B cell (primary cell): ENCODE measurements around the gene DPP4. TPM values are rescaled to one million over a fixed set of nuclear protein-coding genes. Genes with fewer than 3 reads are reported as not detected.

ENCODE experiments used
- ATAC-seq: fragments of 200-7000 bp; cut with Tn5 transposase; one replicate; pipeline ENCODE4 v1.10.0; 2021; ENCODE audit warnings: low read depth, mild to moderate bottlenecking, moderate number of reproducible peaks, moderate library complexity
- CTCF ChIA-PET: fragments of 350-600 bp; sonication (Branson Sonifier 250); formaldehyde crosslinking; loops from one replicate; lab custom pipeline; 2021; ENCODE audit warnings: antibody characterized with exemption, inconsistent platforms; lab: Charles Lee
- POLR2A ChIA-PET: fragments of 350-600 bp; sonication (Branson Sonifier 250); formaldehyde crosslinking; loops from one replicate; lab custom pipeline; 2021; ENCODE audit warnings: antibody characterized with exemption; lab: Charles Lee
- DNase-seq: peaks from one replicate; pipeline ENCODE4 v3.0.0; 2013
- H2AFZ ChIP-seq: 2 replicates; pipeline ENCODE4 v1.6.1; 2012; ENCODE audit warnings: mild to moderate bottlenecking, low read depth, low read length; ENCODE audit not compliant: insufficient read depth, poor library complexity, severe bottlenecking
- H3K27ac ChIP-seq, 2 donors: 1 replicate in 1 of 2; 2 replicates in 1 of 2; pipeline ENCODE4 v1.5.1; 2012 to 2013; ENCODE audit warnings: low read length in 2 of 2, mild to moderate bottlenecking in 2 of 2, moderate library complexity in 1 of 2
- H3K27me3 ChIP-seq, 4 experiments: fragments of 200-600 bp in 1 of 4; sonication (generic) in 1 of 4; replicated peaks in 1 of 4; 1 replicate in 2 of 4; 2 replicates in 2 of 4; pipeline versions ENCODE4 v1.6.1 to v1.7.0; 2013 to 2016; ENCODE audit warnings: low read length in 3 of 4, mild to moderate bottlenecking in 2 of 4, mixed read lengths in 1 of 4, moderate library complexity in 1 of 4; ENCODE audit not compliant: insufficient read depth in 4 of 4, control insufficient read depth in 3 of 4; ENCODE audit errors: control extremely low read depth in 1 of 4
- H3K36me3 ChIP-seq, 2 experiments: replicated peaks in 1 of 2; 1 replicate in 1 of 2; 2 replicates in 1 of 2; pipeline versions ENCODE4 v1.6.1 to v1.7.1; 2013; ENCODE audit warnings: low read length in 1 of 2; ENCODE audit not compliant: insufficient read depth in 2 of 2, control insufficient read depth in 1 of 2; ENCODE audit errors: control extremely low read depth in 1 of 2, extremely low read depth in 1 of 2
- H3K4me1 ChIP-seq, 2 donors: fragments of 200-600 bp in 1 of 2; sonication (generic) in 1 of 2; 1 replicate in 1 of 2; 2 replicates in 1 of 2; pipeline versions ENCODE4 v1.5.1 to v1.6.1; 2013 to 2017; ENCODE audit warnings: low read length in 2 of 2; ENCODE audit not compliant: control insufficient read depth in 2 of 2, insufficient read depth in 2 of 2
- H3K4me2 ChIP-seq: replicated peaks from 2 replicates; pipeline ENCODE3; 2012; ENCODE audit warnings: mild to moderate bottlenecking, low read depth, low read length; ENCODE audit not compliant: poor library complexity, severe bottlenecking
- H3K4me3 ChIP-seq, 5 experiments: fragments of 200-600 bp in 1 of 5; sonication (generic) in 1 of 5; 1 replicate in 3 of 5; 2 replicates in 2 of 5; pipeline versions ENCODE4 v1.5.1 to v1.7.0; 2011 to 2016; ENCODE audit warnings: low read length in 4 of 5, mild to moderate bottlenecking in 4 of 5, low read depth in 2 of 5, control low read depth in 1 of 5, moderate library complexity in 1 of 5; ENCODE audit not compliant: insufficient read depth in 1 of 5; ENCODE audit errors: control extremely low read depth in 1 of 5, extremely low read depth in 1 of 5
- H3K79me2 ChIP-seq: fragments of 200-600 bp; sonication (generic); one replicate; pipeline ENCODE4 v1.6.0; 2016; ENCODE audit warnings: low read length; ENCODE audit not compliant: control insufficient read depth, insufficient read depth
- H3K9ac ChIP-seq: fragments of 200-600 bp; sonication (generic); 2 replicates; pipeline ENCODE4 v1.6.1; 2017; ENCODE audit warnings: mild to moderate bottlenecking, low read length, moderate library complexity
- H3K9me3 ChIP-seq, 3 donors: one replicate each; pipeline versions ENCODE4 v1.6.1 to v1.7.1; 2013; ENCODE audit warnings: low read length in 2 of 3; ENCODE audit not compliant: control insufficient read depth in 2 of 3, insufficient read depth in 1 of 3; ENCODE audit errors: control extremely low read depth in 1 of 3
- H4K20me1 ChIP-seq: 2 replicates; pipeline ENCODE4 v1.6.0; 2012; ENCODE audit warnings: mild to moderate bottlenecking, low read length; ENCODE audit not compliant: insufficient read depth, control insufficient read depth, poor library complexity, severe bottlenecking
- H3K27ac Mint-ChIP-seq: one replicate; pipeline ENCODE4 v1.8.0; 2021; ENCODE audit warnings: mixed read lengths
- H3K27me3 Mint-ChIP-seq: one replicate; pipeline ENCODE4 v1.8.0; 2021; ENCODE audit warnings: mixed read lengths
- H3K4me1 Mint-ChIP-seq: one replicate; pipeline ENCODE4 v1.8.0; 2021; ENCODE audit warnings: mixed read lengths
- H3K4me3 Mint-ChIP-seq: one replicate; pipeline ENCODE4 v1.8.0; 2021; ENCODE audit warnings: mixed read lengths
- H3K9me3 Mint-ChIP-seq: one replicate; pipeline ENCODE4 v1.8.0; 2022; ENCODE audit warnings: mixed read lengths; ENCODE audit not compliant: insufficient read depth
- CTCF ChIP-seq: fragments of 200-600 bp; IDR thresholded peaks from one replicate; pipeline ENCODE4 v1.8.0; 2022; ENCODE audit warnings: antibody characterized with exemption, mild to moderate bottlenecking
- EZH2 ChIP-seq: IDR thresholded peaks from 2 replicates; pipeline ENCODE4 v1.6.1; 2012; ENCODE audit warnings: borderline replicate concordance, low read depth, mild to moderate bottlenecking, moderate library complexity, low read length; ENCODE audit not compliant: insufficient read depth, poor library complexity, severe bottlenecking
- WGBS: methylation state at CpG from one replicate; pipeline ENCODE4 v1.1.5; 2013; ENCODE audit warnings: missing lambda C conversion rate; ENCODE audit not compliant: insufficient coverage; 5-methylcytosine and 5-hydroxymethylcytosine counted together
- intact Hi-C: fragments of 100-400 bp; cut with micrococcal nuclease; formaldehyde crosslinking; loops from one replicate; pipeline ENCODE4 v1.10.0; 2022
- polyA plus RNA-seq: library from polyadenylated mRNA; depleted of rRNA; stranded (reverse); fragments of >200 nt; gene quantifications from 2 replicates; pipeline ENCODE4 v1.2.3, GENCODE V29; 2012
- total RNA-seq, 2 donors: library from RNA; stranded (reverse); fragments of 120-200 nt in 1 of 2; gene quantifications; 1 replicate in 1 of 2; 2 replicates in 1 of 2; pipeline versions ENCODE4 v1.2.3 to v1.2.4, GENCODE V29; 2013 to 2022

The DPP4 gene
- total and polyA plus RNA-seq, 2 donors (not counting 1 experiment from before 2014, with no cell fraction given) = 0.18 to 1.2 TPM

GRCh38 chr2:162103443-162104009 lies 29.5 kb upstream of the DPP4 start:
- Histone ChIP-seq H2AFZ (no peak overlapping the region), H3K4me3 (no peak overlapping the region), H3K9me3 (no peaks in the 10 kb centered on the region), H3K27me3 (no peaks in the 10 kb centered on the region), H3K27ac (no peak overlapping the region), H3K79me2 (no peaks in the 10 kb centered on the region), H3K36me3 (no peaks in the 10 kb centered on the region), H3K9ac (no peak overlapping the region), H3K4me2 (no peak overlapping the region), H4K20me1 (no peaks in the 10 kb centered on the region), H3K4me1 (no peaks in the 10 kb centered on the region)
- Mint-ChIP-seq H3K4me1 (no peaks in the 10 kb centered on the region), H3K9me3 (no peaks in the 10 kb centered on the region), H3K4me3 (no peak overlapping the region), H3K27ac (no peak overlapping the region), H3K27me3 (peaks cover 8% of the 10 kb centered on the region)
- ATAC-seq (no peak), DNase-seq (no peak)
- 74% methylated on average over 3 of the region's 3 CpGs for WGBS
- ChIA-PET POLR2A (no interaction called here), CTCF (no interaction called here)
- TF ChIP-seq CTCF (no peak), EZH2 (no peak)
- intact Hi-C loops = no loop called here

- ATAC-seq (no peak), DNase-seq (no peak)
- no peak overlapping the region for H3K27ac Mint-ChIP-seq
- no peaks in the 10 kb centered on the region for H3K9me3 Mint-ChIP-seq
- H3K4me3 Mint-ChIP-seq = no peak overlapping the region
- intact Hi-C loops = no loop called here
- no CpG with 5 or more reads among the region's 1 CpG for WGBS
- no peaks in the 10 kb centered on the region for H3K36me3 ChIP-seq
- ChIA-PET POLR2A (no interaction called here), CTCF (no interaction called here)
- no peaks in the 10 kb centered on the region for H3K27me3 ChIP-seq
- no peaks in the 10 kb centered on the region for H3K4me1 ChIP-seq
- peaks cover 6% of the 10 kb centered on the region for H3K27me3 Mint-ChIP-seq
- H3K9me3 ChIP-seq = no peaks in the 10 kb centered on the region
- H3K4me3 ChIP-seq = no peak overlapping the region
- H2AFZ ChIP-seq = no peak overlapping the region
- H3K4me2 ChIP-seq = no peak overlapping the region
- no peak overlapping the region for H3K27ac ChIP-seq
- H4K20me1 ChIP-seq = no peaks in the 10 kb centered on the region
- H3K9ac ChIP-seq = no peak overlapping the region
- TF ChIP-seq CTCF (no peak), EZH2 (no peak)
- H3K4me1 Mint-ChIP-seq = no peaks in the 10 kb centered on the region
- no peaks in the 10 kb centered on the region for H3K79me2 ChIP-seq
These were observed 26.6 kb upstream of the DPP4 start for GRCh38 chr2:162100579-162100978.
